Activated effector memory CD4-positive, alpha-beta T cell treated with Interleukin-2 at 50 U/mL for 16 hours (primary cell): ENCODE results near the gene DNAJC17.

Experiments
- DNase-seq: peaks from one replicate; pipeline ENCODE4 v3.0.0-alpha.2; 2020

Gene DNAJC17

DNA sequence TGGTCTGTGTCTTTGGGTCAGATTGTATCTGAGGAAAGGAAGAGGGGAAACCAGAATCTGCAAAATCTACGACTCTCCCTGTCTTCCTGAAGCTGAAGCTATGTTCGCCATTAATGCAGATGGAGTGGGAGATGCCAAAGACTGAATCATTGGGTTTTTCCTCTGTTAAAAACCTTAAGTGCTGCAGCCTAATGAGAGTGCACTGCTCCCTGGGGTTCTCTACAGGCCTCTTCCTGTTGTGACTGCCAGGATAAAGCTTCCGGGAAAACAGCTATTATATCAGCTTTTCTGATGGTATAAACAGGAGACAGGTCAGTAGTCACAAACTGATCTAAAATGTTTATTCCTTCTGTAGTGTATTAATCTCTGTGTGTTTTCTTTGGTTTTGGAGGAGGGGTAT is 76.2 kb downstream of the DNAJC17 start:
- no peak for DNase-seq

DNA sequence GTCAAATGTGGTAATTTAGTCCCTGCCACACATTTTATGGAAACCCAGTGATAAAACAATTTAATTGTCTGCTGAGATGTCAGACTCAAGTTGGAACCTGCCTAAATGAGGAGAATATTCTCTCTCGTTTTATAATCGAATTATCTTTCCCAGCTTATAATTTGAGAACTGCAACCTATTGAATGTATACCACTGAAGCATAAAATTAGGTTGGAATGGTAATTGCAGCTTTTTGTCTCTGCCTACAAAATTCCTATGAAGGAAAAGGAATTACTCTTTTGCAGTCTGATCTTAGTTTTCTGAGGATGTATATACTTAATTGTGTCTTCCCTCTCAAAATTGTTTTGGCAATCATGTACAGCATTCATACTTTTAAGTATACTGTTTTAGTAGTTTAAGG is 83.4 kb downstream of the DNAJC17 start:
- DNase-seq = no peak

DNA sequence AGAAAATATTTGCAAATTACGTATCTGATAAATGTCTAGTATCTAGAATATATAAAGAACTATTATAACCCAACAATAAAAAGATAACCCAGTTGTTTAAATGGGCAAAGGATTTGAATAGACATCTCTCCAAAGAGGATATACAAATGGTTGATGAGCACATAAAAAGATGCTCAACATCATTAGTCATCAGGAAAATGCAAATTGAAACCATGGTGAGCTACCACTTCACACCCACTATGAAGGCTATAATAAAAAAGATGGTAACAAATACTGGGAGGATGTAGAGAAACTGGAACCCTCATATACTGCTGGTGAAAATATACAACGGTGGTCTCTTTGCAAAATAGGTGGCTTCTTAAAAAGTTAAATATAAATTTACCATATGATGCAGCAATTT is 84.3 kb downstream of the DNAJC17 start:
- DNase-seq = no peak

DNA sequence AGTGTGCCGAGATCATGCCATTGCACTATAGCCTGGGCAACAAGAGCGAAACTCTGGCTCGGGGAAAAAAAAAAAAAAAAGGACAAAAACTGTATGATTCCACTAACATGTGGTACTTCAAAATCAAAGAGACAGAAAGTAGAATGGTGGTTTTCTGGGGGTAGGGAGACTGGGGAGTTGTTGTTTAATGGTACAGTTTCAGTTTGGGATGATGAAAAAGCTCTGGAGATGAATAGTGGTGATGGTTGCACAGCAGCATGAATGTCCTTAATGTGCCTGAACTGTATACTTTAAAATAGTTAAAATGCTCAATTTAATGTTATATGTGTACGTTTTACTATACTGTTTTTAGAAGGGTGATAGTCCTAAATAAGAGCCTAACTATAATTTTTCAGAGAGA is 84.9 kb downstream of the DNAJC17 start:
- no peak for DNase-seq

DNA sequence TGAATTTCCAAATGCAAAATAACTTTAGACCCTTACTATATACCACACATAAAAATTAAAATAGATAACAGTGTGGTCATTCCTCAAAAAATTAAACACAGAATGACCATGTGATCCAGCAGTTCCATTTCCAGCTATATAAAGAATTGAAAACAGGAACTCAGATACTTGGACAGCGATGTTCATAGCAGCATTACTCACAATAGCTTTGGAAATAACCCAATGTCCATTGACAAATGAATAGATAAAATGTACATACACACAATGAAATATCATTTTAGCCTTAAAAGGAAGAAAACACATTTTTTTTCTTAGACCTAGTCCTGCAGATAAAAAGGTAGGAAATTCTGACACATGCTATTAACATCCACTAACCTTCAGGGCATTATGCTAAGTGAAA is 85.6 kb downstream of the DNAJC17 start:
- no peak for DNase-seq

DNA sequence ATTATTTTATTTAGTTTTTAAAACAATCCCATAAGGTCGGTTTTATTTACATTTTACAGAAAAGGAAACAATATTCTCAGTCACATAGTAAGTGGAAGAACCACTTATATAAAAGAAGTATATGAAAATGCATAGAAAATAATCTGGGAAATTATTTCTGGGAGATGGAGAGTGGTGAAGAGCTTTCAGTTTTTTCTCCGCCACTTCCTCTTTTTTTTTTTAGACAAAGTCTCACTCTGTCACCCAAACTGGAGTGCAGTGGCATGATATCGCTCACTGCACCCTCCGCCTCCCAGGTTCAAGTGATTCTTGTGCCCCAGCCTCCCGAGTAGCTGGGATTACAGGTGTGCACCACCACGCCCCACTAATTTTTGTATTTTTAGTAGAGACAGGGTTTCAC is 91.1 kb downstream of the DNAJC17 start:
- no peak for DNase-seq
